Bronchus fibroblast of lung (primary cell): ENCODE results near the gene SV2A. TPM values are rescaled to one million over a fixed set of nuclear protein-coding genes. Genes with fewer than 3 reads are reported as not detected.

Source experiments
- total RNA-seq: library from RNA; depleted of rRNA; stranded (reverse); fragments of >200 nt; gene quantifications from 2 replicates; pipeline ENCODE4 v1.2.3, GENCODE V29; 2015

Gene SV2A
- 27.5 and 29.9 TPM in 2 replicates for total RNA-seq

DNA sequence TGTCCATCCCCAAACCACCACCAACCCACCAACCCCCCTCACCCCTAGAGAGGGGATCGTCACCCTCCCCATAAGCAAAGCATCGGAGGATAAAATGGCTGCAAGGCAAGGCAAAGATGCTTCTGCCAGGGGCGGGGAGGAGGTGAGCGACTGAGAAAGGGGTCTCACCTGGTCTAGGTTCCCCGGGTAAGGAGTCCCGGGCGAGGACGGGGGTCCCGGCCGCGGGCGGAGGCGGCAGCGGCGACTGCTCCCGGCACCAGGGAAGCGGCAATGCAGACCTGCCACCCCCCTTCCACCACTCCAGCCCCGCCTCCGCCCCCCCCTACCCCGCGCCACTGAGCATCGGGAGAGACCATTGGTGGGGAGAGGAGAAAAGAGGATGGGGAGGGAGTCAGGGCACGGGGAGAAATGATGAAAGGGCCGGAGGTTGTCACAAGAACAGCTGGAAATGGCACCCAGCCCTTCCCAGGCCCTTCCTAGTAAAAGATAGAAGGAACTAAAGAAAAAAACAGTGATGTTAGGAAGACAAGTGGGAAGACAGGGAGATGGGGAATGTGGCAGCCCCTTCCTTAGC is at the start of gene SV2A:
Gene SV2A, minus strand, starts transcription at position 274 of the 574 bp plus-strand sequence. CDS start 4,004 bp downstream, outside the sequence.

GRCh38 chr1:149936170-149936991 is 18.7 kb upstream of the SV2A start, which contains the start of gene MTMR11:
Gene MTMR11, minus strand, starts transcription at chr1:149936879. Its CDS starts 232 bp downstream, at chr1:149936647.

GRCh38 chr1:149927563-149928400 is 10.1 kb upstream of the SV2A start, which contains the start of gene SF3B4:
Gene SF3B4, minus strand, starts transcription at chr1:149927803. Its CDS starts 44 bp downstream, at chr1:149927759.

DNA sequence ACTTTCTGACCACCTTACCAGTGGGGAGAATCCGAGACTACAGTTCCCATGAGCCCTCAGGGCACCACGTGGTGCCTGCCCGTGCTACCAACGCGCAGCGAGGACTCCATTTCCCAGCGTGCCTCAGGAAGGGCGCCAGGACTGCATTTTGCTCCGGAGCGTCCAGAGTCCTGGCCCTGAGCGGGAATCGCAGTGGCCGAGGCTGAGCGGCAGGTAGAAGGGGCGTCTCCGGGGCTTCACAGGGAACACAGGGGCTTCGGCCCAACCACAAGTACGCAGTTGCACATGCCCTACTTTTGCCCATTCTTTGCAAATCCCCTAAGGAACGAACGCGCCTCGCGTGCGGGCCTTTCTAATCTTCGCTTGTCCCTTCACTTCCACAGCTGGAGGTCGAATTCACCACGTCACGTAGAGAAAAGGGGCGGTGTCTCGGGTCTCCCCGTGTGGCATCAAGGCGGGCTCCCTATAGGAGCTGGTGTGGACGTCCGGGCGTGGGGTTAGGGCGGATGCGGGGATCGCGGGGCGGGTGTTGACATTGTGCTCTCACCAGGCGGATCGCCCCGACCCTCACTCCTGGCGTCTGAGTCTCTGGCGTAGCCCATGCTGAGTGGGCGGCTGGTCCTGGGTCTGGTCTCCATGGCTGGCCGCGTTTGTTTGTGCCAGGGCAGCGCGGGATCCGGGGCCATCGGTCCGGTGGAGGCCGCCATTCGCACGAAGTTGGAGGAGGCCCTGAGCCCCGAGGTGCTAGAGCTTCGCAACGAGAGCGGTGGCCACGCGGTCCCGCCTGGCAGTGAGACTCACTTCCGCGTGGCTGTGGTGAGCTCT is 18.0 kb downstream of the SV2A start, which contains the start of gene BOLA1:
Gene BOLA1, plus strand, starts transcription at position 109 of the 825 bp plus-strand sequence. Its CDS starts 492 bp downstream, at position 601.

Other genes starting within 250 kb of the SV2A start
- not detected in 2 replicates for gene FCGR1A, start 135.2 kb downstream of the SV2A start, total RNA-seq
- gene BOLA1, start 18.3 kb downstream of the SV2A start, total RNA-seq: 21.3 and 23.5 TPM in 2 replicates
- 9.8 and 13.4 TPM in 2 replicates for gene SF3B4, start 10.0 kb upstream of the SV2A start, total RNA-seq
- 8.7 and 9.5 TPM in 2 replicates for gene MTMR11, start 19.0 kb upstream of the SV2A start, total RNA-seq
- gene OTUD7B, start 92.9 kb upstream of the SV2A start, total RNA-seq: 5.4 and 6.7 TPM in 2 replicates
- 25.1 and 29.1 TPM in 2 replicates for gene VPS45, start 149.9 kb upstream of the SV2A start, total RNA-seq
- 52.3 and 57.8 TPM in 2 replicates for gene PLEKHO1, start 232.1 kb upstream of the SV2A start, total RNA-seq